OCI-LY3 (cell line): ENCODE results near the gene HEXIM2.

Experiments
- CTCF ChIP-seq: fragments of 200-600, 300-600 bp; sonication (generic); IDR thresholded peaks from 2 replicates; pipeline ENCODE4 v1.5.1; 2014; ENCODE audit warnings: antibody characterized with exemption, low read length, low read depth
- EZH2phosphoT487 ChIP-seq: fragments of 200-600 bp; shearing (Covaris generic); IDR thresholded peaks from 2 replicates; pipeline ENCODE4 v1.6.1; 2018; ENCODE audit warnings: antibody characterized with exemption, mixed run types, low read depth

- TF ChIP-seq CTCF, result no peak
- TF ChIP-seq EZH2phosphoT487, result no peak
These were observed 3.1 kb downstream of the HEXIM2 start for GRCh38 chr17:45164734-45165269.
